HG03565 (cell line): Measurements from ENCODE around the gene TOR1AIP2.

Source experiments
- ATAC-seq: cut with Tn5 transposase; IDR thresholded peaks from one replicate; pipeline ENCODE4 v1.9.1; 2021; ENCODE audit warnings: mild to moderate bottlenecking, moderate library complexity; ENCODE audit not compliant: unreplicated experiment

TOR1AIP2 gene

GRCh38 chr1:179877586-179878265 is at the start of gene TOR1AIP2:
Gene TOR1AIP2, minus strand, starts transcription at chr1:179877803. Its CDS starts 25,138 bp downstream, at chr1:179852665.
- ATAC-seq = peak; percentile 48

GRCh38 chr1:179926850-179927205 is 49.2 kb upstream of the TOR1AIP2 start:
- no peak for ATAC-seq

- no peak for ATAC-seq
Measured at GRCh38 chr1:179925922-179926849, 48.6 kb upstream of the TOR1AIP2 start.

GRCh38 chr1:179925302-179925701 is 47.7 kb upstream of the TOR1AIP2 start:
- no peak for ATAC-seq

GRCh38 chr1:179924268-179924667 is 46.7 kb upstream of the TOR1AIP2 start:
- ATAC-seq = no peak

GRCh38 chr1:179923029-179923428 is 45.4 kb upstream of the TOR1AIP2 start:
- no peak for ATAC-seq

GRCh38 chr1:179921981-179922872 is 44.6 kb upstream of the TOR1AIP2 start:
- ATAC-seq = no peak

GRCh38 chr1:179921472-179921871 is 43.9 kb upstream of the TOR1AIP2 start:
- no peak for ATAC-seq

GRCh38 chr1:179917601-179918429 is 40.2 kb upstream of the TOR1AIP2 start:
- ATAC-seq = no peak

- ATAC-seq = no peak
Measured at GRCh38 chr1:179911812-179912211, 34.2 kb upstream of the TOR1AIP2 start.

- no peak for ATAC-seq
Measured at GRCh38 chr1:179910934-179911333, 33.3 kb upstream of the TOR1AIP2 start.

GRCh38 chr1:179889589-179889988 is 12.0 kb upstream of the TOR1AIP2 start:
- no peak for ATAC-seq

GRCh38 chr1:179888071-179888470 is 10.5 kb upstream of the TOR1AIP2 start:
- no peak for ATAC-seq

GRCh38 chr1:179883745-179884138 is 6.1 kb upstream of the TOR1AIP2 start:
- peak; percentile 23 for ATAC-seq

- no peak for ATAC-seq
Measured at GRCh38 chr1:179883040-179883744, 5.6 kb upstream of the TOR1AIP2 start.

GRCh38 chr1:179882253-179883039 is 4.8 kb upstream of the TOR1AIP2 start, which contains the start of gene TOR1AIP1:
Gene TOR1AIP1, plus strand, starts transcription at chr1:179882285. Its CDS starts 218 bp downstream, at chr1:179882503.
- ATAC-seq = peak; percentile 69

GRCh38 chr1:179881642-179882252 is 4.1 kb upstream of the TOR1AIP2 start:
- ATAC-seq = no peak

- ATAC-seq = no peak
Measured at GRCh38 chr1:179879797-179880196, 2.2 kb upstream of the TOR1AIP2 start.
